HG03442 (cell line): Measurements from ENCODE around the gene CCDC141.
A peak's percentile ranks its signal among the peaks of the same experiment; 100 is the strongest.

Experiments used
- ATAC-seq: cut with Tn5 transposase; IDR thresholded peaks from one replicate; pipeline ENCODE4 v1.9.1; 2021; ENCODE audit warnings: mild to moderate bottlenecking, moderate library complexity; ENCODE audit not compliant: unreplicated experiment

Gene CCDC141

GRCh38 chr2:178978667-178979066 is 71.3 kb downstream of the CCDC141 start:
- no peak for ATAC-seq

DNA sequence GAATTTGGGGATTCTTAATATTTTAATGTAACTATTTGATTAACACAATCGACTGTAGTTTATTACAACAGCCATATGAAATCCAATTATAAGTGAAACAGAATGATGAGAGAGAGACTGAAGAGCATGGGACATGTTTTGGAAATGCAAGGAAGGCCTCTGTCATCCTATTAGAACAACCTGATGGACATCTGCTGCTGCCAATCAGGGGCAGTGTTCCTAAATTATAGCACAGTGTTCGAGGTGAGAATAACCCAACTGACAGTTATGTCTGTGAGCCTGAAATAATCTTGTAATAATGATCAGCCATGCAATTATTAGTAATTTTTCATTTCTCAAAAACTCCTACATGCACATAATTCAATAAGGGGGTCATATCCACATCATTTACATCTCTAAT is 73.6 kb downstream of the CCDC141 start:
- no peak for ATAC-seq

DNA sequence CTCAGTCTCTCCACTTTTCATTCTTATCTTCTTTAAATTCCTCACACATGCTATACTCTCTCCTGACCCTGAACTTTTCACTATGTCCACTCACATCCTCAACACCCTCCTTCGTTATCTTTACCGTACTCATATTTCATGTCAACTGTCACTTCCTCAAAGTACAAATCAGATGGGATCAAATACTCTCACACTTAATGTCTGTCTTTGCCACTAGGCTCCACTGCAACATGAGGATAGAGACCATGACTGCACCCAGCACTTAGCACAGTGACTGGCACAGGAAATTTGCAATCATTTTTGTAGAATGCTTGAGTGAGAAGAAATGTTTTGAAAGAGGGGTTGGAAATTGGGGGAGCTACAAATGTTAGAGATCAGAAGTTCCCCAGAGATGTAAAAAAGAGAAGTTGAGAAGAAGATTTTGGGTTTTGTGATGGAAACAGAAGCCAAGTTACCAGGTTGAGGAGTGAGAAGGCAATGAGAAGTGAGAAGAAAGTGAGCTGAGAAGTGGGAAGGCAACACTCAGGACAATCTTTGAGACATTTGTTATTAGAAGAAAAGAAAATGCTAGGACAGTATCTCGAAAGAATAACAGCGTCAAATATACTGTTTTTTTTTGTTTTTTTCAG is 87.0 kb downstream of the CCDC141 start:
- ATAC-seq, result no peak

DNA sequence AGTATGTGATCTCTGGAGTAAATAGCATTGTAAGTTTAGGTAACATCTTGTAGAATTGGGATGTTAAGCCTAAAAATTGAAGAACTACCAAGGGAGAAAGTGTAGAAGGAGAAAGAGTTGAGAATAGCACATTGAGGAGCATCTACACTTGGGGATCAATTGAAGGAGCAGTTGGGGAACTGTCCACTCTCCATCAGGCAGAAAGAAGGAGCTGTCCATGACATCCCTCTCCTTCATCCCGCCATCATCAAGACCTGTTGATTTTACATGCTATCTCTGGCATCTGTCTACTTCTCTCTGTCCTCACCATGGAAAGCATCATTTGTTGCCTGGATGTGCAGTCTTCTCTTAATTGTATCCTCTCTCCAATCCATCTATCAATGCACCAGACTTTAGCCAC is 87.8 kb downstream of the CCDC141 start:
- ATAC-seq, result no peak

- no peak for ATAC-seq
These were observed 95.9 kb downstream of the CCDC141 start for GRCh38 chr2:178954049-178954448.

DNA sequence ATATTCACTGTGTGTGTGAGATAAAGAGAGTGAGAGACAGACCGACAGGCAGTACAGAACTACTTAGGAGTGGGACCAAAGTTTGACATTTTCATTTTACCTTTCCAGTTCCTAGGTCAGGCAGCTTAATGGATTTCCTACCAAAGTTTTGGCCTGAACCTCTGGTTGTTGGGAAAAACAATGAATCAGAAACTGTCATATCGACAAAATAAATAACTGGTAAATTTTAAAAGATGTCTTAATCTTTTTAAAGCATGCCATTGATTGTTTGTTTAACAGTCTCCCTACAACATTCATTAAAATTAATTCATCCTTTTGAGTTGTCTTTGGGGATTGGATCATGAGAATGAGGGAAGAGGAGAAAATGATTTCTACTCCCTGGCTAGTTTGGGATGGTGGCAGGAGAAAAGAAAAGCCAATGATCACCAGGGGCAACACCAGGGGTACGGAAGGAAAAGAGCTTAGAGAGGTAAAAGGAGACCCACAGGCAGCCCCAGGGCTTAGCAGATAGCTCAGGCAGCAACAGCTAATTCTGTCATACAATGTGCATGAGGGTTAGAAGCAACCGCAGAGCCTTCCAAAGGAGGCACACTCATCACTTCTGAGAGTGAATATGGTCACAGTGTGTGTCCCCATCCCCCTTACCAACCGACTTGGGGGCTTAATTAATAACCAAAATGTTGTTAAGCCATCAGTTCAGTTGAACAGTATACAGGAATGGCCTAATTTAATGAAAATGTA is 98.5 kb downstream of the CCDC141 start:
- ATAC-seq, result no peak

DNA sequence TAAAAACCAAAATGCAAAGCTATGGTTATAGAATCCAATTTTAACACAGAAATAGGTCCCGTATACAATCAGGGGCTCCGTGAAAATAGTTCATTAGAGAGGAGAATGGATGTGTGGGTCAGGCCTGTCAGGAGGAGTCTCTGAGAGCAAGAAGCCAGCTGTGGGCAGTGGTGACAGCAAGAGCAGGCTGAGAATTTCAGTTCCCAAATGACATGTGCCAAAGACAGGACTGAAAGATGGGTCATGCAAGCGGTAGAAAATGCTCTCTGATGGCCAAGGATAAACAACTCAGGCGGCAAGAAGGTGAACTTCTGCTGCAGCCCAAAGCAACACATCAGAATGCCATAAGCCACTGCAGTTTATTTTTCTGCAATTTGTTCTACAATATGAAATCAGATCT is 100.4 kb downstream of the CCDC141 start:
- no peak for ATAC-seq

DNA sequence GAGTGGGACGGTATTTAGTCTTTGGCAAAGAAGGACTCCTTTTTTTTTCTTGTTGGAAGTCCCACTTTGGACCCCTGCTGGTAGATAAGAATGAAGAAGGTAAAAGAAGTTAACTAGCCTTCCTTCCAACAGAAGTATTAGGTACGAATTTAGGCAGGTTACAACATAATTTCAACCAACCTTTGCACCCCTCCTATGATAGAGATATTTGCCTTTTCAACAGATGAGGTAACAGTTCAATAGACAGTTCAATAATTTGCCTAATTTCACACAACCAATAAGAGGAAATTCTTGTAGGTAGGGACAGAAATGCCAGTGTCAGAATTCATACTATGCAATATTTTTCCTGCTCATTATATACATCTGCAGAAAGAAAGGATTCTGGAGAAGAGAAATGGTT is 100.8 kb downstream of the CCDC141 start:
- ATAC-seq, result no peak

DNA sequence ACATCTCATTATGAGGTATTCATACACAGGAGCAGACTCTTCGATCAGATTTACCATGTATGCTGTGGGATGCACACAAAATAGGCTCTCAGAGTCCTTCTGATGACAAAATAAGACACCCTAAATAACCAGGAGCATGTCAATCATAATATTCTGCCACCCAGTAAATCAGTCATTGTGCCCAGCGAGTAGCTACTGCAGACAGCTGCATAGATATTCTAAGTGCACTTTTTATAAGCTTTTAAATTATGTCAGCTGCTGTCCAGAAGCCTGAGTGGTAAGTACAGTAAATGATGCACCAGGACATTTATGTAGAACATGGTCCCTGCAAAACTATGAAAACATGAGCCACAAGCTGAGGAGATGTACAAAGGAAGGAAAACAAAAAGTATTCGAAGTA is 102.9 kb downstream of the CCDC141 start:
- no peak for ATAC-seq

- no peak for ATAC-seq
These were observed 103.4 kb downstream of the CCDC141 start for GRCh38 chr2:178946494-178946893.

DNA sequence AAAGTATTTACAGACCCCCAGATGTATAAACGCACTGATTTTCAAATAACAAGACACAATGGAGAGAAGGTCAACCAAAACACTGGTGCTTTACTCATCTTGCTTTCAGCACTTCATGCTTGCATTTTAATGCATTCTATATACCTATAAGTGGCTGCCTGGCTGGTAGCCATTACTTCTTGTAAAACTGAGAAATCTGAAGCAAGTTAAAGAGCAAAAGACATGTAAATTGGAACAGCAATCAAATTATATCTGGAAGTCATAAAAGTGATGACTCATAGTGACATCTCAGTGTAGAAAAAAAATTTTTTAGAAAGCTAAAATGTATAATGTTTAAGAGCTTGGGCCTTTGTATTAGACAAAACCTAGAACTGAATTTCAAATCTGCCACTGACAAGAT is 106.2 kb downstream of the CCDC141 start:
- no peak for ATAC-seq

GRCh38 chr2:178934571-178934970 is 115.4 kb downstream of the CCDC141 start:
- no peak for ATAC-seq

DNA sequence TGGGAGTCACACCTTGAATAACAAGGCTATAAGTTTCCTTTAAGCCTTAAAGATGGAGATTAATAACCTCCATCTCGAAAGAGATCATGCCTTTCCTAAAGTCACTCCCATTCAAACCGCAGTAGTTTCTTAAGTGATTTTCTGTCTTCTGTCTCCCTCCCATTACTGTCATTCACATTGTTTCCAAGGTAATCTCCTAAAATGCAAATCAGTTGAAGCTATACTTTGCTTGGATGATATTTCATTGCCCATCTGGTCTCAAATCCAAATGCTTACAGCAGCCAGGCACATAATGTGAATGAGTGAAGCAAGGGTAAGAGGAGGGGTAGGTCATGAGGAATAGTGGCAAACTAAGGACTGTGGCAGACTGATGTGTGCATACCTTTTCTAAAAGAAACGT is 116.4 kb downstream of the CCDC141 start:
- ATAC-seq, result no peak

DNA sequence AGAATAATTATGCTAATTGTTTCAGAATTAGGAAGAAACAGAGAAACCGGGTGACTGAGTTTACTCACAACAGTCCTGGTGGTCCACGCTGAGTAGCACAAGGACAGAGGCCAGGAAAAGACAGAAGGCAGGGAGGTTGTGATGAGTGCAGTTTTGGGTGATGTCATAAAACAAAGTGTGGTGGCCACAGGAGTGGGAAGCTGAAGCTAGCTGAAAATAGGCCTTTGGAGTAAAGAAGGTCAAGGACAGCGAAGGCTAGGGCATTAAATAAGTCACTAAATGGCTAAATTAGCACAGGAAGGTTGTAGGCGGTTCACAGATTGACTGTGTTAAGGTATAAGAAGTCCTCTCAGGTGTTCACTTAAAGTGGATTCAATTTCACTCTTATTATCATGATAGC is 121.9 kb downstream of the CCDC141 start:
- ATAC-seq, result peak; percentile 84

DNA sequence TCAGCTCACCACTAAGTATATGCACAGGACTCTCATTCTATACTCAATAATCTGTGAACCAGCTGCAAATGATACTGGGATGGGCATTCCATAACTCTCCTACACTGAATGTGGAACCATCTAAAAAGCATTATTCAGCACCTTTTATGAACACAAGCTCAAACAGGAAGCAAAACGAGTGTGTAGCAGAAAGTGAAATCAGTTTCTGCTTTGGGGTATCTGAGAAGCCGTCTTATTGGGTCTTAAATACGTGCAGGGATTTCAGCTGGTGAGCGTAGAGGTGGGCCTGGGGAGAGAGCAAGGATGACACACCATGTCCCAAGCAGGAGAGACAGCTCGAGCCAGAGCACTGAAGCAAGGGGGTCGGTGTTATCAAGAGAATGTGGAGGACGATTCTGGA is 122.8 kb downstream of the CCDC141 start:
- ATAC-seq, result peak; percentile 40

GRCh38 chr2:178924817-178925216 is 125.1 kb downstream of the CCDC141 start:
- ATAC-seq, result no peak

DNA sequence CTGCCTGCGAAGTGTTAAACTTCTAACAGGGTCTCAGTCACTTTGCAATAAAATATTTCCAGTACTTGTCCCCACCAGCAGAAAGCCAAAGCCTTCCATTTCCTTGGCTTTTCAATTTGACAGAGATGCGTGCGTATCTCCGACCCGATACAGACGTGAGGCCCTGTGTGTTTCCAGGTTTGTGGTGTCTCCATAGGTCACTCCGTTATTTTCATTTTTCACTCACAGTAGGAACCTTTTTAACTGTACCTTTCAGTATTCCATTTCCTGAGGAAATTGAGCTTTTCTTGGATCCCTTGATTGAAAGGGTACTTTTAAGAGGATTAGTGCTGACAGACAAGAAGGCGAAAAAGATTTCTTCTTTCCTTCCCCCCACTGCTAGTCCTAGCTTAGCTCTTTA is 126.4 kb downstream of the CCDC141 start:
- ATAC-seq, result no peak

GRCh38 chr2:178920916-178921513 is 128.9 kb downstream of the CCDC141 start:
- no peak for ATAC-seq

DNA sequence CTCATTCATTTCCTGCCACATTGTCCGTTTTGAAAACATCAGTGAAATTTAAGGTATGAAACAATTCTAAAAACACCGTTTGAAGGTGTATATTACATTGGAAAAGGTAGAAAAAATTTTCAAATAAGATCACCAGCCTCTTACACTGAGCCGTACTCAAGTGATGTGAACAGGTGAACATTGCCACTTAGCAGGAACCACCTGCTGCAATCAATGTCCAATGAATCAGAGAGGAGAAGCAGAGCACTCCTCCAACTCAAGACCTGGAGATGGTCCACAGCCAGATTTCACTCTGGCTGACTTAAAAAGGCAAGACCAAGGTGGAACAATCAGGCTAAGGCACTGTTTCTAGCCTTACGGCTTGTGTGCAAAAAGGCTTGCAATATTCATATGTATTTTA is 132.4 kb downstream of the CCDC141 start:
- no peak for ATAC-seq

DNA sequence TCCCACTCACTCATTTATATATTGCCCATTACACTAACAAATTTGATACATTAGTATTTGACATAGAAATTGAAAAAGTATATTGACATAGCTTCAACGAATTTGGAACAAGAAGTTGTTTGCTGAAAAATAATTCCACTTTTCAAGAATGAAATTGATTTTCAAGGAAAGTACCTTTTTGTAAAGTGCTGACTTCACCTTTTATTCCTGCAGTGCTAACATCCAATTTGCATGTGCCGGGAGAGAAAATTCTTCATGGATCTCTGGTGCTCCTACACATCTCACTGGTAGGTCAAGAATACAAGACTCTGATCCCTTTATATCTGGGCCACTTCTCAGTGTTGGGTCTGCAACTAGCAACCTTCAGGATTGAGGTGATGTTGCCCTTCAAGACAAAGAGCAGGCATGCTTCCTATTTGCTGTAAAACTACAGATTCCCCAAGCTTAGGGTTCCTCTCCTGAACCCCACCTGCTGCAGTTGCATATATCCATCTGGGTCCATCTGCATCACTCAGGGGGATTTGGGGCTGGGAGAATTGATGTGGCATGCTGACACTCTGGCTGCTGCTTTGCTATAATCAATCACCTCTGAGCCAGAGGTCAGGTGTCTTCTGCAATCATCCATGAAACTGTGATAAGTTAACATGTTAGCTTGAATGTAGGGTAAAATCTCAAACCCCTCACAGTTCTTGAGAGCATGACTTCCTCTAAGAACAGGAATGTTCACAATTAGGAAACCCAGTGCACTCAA is 134.3 kb downstream of the CCDC141 start:
- ATAC-seq, result no peak

DNA sequence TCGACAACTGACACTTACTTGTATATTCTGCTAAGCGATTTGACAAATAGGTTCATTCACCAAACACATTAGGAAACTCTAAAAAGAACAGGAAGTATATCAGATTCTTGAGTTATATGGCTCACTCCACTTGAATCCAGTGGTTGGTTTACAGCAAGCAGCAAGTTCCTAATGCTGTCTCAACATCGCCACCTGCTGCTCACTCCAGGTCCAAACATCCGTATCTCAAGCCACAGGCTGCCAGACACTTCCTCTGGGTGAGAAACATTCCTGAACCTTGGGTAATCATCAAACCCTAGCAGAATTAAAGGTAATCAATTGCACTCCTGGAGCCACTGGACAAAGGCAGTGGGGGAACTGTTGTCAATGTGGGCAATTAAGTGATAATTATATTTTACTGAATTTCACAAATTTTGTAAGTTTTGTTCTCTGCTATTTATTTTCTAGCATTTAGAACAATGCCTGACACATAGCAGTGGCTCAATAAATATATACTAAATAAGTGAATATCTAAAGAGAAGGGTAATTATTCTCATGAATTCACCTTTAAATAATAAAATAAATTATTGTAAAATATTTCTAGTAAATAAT is 135.6 kb downstream of the CCDC141 start:
- ATAC-seq, result peak; percentile 93
